NCI-H146 treated with DMSO at 0.1 percent for 48 hours (cell line): ENCODE data around the gene LILRB2.
"Not testable (repeated sequence)": the region's sequence is repeated elsewhere in the genome, so short reads cannot be mapped to it uniquely, and the experiment has no call there.

ENCODE experiments used
- DNase-seq: peaks from one replicate; lab custom pipeline; 2025; ENCODE audit not compliant: unreplicated experiment; lab: John Stamatoyannopoulos, UW

Gene LILRB2

GRCh38 chr19:54273821-54274220 is 7.1 kb downstream of the LILRB2 start:
- DNase-seq, result no peak

GRCh38 chr19:54272181-54272580 is 8.7 kb downstream of the LILRB2 start:
- DNase-seq, result not testable (repeated sequence)

GRCh38 chr19:54271587-54271986 is 9.3 kb downstream of the LILRB2 start:
- not testable (repeated sequence) for DNase-seq

GRCh38 chr19:54271106-54271505 is 9.8 kb downstream of the LILRB2 start:
- DNase-seq, result no peak

DNA sequence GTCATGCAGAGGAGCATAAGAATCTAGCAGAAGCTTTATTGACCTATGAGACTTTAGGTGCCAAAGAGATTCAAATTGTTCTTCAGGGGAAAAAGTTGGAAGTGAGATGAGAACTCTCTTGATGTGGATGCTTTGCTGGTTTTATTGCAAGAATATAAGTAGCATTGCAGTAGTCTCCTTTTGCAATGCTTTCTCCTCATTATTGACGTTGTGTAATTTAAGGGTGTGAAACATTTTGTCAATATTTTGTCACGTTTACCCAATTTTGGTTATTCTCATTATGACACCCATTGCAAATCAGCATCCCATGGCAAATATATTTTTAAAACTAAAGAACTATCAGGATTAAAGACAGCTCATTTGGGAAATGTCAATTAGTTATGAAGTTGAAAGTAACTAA is 12.0 kb downstream of the LILRB2 start:
- DNase-seq, result no peak

DNA sequence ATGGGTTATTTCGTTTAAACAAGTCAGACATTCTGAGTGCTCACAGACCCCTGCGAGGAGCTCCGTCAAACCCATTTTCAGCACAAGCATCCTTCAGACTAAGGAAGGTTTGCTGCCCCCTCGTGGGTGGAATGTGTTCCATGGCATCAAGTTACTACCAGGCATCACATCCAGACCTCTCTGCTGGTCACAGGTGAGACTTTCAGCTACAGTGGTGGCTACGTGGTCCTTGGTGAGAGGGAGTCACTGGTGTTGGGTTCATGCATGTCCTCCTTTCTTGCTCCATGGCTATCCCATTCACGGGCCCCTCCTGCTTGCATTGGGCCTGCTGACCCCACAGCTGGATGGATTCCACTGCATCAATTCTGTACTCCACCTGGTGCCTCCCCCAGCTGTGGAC is 14.8 kb downstream of the LILRB2 start:
- no peak for DNase-seq

- no peak for DNase-seq
Observed at GRCh38 chr19:54262470-54262869, 18.4 kb downstream of the LILRB2 start.

- DNase-seq, result no peak
Observed at GRCh38 chr19:54262066-54262465, 18.8 kb downstream of the LILRB2 start.

GRCh38 chr19:54257116-54257480 is 23.8 kb downstream of the LILRB2 start, which contains the start of gene LILRB5:
Gene LILRB5, minus strand, starts transcription at chr19:54257273. Its CDS starts 80 bp downstream, at chr19:54257193.
- no peak for DNase-seq

DNA sequence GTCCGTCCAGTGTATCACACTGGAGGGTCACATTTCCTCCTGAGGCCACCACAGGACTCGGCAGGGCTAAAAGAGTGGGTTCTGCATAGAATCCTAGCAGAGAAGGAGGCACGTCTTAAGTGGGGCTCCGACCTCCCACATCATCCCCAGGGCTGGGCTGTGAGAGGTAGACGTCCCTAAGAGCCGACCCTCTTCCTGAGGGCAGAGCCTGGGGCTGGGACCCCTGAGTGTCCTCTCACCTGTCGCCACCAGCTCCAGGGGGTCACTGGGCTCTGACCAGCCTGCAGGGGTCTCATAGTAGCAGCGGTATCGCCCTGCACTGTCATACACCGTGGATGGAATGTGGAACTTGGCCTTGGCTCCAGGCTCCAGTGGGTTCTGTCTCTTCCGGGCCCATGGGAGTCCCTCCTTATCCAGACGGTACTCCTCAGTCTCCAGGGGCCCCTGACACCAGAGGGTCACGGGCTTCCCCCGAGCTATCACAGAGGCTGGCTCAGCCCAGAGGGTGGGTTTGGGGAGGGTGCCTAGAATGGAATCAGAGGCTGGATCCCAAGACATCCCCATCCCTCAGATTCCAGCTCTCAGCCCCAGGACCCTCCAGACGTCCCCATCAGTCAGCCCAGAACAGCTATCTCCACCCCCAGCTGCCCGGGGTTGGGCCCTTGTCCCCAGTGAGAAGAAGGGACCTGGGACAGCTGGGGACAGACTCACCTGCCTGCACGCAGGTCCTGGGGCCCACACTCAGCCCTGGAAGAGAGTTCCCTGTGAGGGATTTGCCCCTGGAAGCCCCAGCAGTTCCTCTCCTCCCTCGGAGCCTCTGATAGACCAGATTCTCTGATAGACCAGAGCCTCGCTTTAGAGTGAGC is 24.4 kb downstream of the LILRB2 start:
- DNase-seq, result no peak

DNA sequence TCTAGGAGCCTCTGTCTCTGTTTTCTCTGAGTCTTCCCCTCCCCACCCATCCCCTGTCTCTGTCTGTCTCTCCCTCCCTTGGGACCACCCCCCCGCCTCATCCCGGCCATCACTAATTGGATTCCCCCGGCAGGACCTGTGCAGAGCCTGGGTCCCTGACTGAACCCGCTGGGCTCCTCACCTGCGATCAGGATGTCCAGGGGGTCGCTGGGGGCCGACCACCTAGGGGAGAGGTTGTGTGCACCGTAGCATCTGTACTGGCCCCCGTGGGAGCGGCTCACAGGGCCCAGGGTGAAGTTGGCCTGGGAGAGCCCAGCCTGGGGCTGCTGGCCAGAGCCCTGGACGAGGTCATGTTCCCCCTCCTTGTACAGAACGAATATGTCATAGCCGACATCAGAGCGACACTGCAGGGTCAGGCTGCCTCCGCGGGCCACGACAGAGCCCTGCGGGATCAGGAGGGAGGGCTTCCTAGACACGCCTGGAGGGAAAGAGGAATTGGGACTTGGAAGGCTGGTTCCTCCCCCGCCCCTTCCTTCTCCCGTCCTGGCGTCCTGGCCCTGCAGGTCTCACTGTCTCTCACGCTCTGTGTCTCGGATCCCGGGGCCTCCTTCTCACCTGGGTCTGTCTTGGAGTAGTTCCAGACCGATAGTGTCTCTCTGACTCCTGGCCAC is 25.7 kb downstream of the LILRB2 start:
- no peak for DNase-seq

DNA sequence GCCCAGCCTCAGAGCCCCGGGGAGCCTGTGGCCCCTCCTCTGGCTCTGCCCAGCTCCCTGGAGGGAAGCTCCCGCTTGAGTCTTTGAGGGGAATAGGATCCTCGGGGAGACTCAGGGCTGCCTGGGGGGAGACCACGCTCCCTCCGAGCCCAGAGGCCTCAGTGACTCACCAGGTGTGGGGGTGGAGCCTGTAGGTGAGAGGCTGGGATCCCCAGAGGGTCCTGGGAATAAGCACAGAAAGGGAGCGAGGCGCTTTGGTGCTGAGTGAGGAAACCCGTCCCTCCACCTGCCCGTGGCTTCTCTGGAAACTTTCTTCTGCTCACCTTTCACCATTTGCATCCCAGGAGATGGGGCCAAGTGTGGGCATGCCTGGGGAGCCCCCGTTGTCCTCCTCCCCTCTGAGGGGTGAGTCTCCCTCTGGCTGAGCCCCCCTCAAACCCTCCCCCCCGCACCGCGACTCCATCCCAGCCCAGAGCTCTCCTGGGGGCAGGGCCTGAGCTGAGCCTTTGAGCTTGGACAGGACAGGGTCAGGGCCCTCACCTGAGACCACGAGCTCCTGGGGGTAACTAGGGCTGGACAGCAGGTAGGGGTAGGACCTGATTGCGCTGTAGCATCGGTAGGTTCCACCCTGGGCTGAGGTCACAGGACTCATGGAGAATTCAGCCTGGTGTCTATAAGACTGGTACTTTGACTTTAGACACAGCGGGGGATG is 26.6 kb downstream of the LILRB2 start:
- DNase-seq, result no peak

- DNase-seq, result no peak
Observed at GRCh38 chr19:54253331-54254194, 27.3 kb downstream of the LILRB2 start.

- DNase-seq, result no peak
Observed at GRCh38 chr19:54252845-54253244, 28.1 kb downstream of the LILRB2 start.

- DNase-seq, result no peak
Observed at GRCh38 chr19:54252243-54252642, 28.7 kb downstream of the LILRB2 start.

DNA sequence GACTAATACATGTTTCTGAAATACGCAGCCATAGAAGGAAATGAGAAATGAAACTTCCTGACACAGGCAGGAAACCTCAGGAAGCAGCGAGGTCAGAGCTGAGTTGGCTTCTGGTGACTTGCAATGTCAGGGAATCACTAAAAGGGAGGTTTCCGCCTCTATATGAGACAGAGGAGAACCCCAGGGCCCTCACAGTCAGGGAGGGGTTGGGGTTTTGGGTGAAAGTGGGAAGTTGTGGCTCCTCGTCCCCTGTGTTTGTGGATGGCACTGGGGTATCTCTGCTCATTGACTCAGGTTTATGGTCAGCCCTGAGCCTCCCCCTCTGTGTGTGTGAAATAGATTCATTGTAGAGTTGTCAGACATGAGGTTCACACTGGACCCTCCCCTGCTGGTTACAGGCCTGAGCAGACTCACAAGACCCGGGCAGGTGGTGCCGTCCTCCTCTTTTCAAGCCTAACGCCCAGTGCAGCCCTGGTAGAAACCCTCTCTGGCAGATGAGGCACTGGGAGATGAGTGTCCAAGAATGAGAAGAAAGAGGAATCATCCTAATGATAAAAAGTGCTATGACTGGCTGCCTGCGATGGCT is 32.8 kb downstream of the LILRB2 start:
- no peak for DNase-seq

DNA sequence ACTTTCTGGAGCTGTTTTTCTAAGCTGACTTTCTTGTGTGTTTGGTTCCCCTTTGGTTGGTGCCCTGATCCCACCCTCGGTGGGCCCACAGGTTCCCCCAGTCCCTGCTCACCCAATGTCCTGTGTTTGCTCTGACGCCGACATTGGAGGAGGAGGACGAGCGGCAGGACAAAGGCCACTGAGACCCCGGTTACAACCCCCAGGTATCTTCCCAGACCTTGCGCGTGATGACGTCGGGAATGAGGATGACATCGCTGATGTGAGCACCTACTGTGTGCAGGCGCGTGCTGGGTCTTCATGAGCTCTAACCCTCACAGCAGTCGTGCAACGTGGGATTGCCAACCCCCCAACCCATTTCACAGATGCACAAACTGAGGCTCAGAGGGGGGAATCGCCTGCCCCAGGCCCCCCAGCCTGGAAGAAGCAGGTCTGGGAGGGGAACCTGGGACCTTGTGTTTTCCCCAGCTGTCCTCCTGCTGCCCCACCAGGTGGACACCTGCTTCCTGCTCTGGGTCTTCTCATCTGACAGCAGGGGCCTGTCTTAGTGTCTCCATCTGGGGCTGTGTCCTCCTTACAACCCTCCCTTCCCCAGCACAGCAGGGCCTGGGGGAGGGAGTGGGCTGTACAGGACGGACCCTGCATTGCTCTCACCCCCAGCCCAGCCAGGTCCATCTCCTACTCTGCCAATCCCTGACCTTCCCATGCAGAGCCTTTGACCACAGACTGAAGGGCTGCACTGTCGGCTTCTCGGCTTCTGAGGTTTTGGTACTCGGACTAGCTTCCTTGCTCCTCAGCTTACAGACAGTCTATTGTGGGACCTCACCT is 33.6 kb downstream of the LILRB2 start:
- no peak for DNase-seq

- no peak for DNase-seq
Observed at GRCh38 chr19:54245936-54246335, 35.0 kb downstream of the LILRB2 start.

- DNase-seq, result not testable (repeated sequence)
Observed at GRCh38 chr19:54243809-54244208, 37.1 kb downstream of the LILRB2 start.

- not testable (repeated sequence) for DNase-seq
Observed at GRCh38 chr19:54242646-54243045, 38.3 kb downstream of the LILRB2 start, which contains the start of gene LILRA6. Gene LILRA6, minus strand, starts transcription at chr19:54242790.
